HG03039 (cell line): ENCODE results near the gene RGS6.

Experiments
- ATAC-seq: cut with Tn5 transposase; IDR thresholded peaks from one replicate; pipeline ENCODE4 v1.9.1; 2021; ENCODE audit warnings: mild to moderate bottlenecking, moderate library complexity; ENCODE audit not compliant: unreplicated experiment

RGS6 gene

GRCh38 chr14:71943695-71944018 is 11.4 kb downstream of the RGS6 start:
- no peak for ATAC-seq

DNA sequence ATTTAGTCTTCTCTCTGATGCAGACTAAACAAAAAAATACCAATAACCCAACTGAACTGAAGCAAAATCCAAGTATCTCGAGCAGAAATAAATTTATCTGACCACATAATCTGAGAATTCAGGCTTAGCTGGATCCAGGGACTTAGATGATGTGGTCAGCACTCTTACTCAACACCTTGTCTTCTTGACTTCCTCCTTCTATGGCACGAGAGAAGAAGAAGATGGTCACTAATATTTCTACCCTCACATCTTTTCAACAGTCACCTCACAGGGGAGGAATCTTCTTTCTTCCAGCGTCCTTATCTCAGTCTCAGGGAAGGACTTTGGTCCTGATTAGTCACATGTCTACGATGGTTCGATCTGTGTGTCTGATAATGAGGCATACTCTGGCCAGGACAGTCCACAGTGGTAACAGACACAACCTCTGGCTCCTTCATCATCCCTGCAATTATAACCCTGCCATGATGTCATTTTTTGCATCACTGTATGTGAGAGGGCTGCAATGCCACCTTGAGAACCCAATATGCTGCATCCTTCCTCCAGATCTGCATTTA is 15.8 kb downstream of the RGS6 start:
- no peak for ATAC-seq

DNA sequence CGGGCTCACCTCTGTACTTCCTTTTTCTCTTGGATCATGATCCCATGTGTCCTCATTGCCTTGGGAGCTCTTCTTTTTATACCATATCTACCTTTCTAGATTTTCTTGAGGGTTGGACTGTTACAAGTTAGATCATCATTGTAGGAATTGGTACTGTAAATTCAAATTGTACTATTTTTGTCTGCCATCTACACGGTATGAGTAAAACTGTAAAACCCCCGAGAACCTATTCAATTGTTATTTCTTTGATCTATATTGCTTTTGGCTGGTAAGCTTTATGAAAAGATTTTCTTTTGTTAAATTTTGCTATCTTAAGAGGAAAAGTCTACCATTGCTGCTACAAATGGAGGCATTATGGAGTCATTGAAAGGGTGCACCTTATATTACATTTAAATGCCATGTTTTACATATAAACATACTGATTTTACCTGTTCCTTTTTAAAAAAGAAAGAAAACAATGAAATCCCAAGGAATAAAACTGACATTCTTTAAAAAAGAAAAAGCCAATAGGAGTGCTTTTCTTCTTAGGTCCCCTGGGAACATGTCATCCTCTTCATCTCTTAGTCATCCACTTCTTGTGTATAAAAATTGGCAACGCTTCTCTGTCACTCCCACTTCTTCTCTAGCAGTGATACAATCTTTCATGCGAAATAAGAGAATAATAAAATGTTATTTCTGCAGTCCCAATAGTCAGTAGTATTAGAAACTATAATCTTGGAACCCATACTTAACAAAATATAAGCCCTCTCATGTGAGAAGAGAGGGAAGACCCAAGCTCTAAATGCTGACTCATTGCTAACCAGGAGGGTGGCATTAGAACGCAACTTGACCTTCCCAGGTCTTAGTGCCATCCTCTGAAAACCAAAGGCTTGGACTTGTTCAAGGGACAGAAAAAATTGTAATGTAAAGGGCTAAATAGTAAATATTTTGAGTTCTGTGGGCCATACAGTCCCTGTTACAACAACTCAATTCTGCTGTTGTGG is 20.4 kb downstream of the RGS6 start:
- no peak for ATAC-seq

DNA sequence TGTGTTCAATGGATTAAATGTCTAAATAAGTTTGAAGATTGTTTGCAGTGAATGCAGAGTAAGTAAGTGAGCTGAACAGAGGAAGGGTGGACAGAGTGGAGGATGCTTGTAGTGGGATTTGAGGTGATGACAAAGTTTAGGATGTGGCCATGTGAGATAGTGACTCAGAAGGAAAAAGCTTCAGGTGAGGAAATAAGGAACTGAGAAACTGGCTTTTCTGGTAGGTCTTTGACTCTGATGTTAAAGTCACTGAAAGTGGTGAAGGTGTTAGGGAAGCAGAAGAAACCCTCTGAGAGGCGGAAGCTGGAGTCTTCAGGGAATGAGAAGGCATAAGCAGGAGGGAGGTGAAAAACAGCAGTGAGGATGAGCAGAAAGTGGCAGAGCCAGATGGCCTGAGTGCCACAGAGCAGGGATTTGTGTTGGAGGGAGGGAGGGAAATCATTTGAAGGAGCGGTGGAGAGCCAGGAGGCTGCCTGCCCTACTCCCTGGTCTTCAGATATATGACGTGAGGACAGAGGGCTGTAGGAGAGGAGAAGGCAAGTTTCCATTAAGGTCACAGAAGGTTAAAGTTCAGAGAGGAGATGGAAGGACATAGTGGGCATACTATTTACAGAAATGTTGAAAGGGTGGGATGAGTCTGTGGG is 24.8 kb downstream of the RGS6 start:
- ATAC-seq = peak; percentile 61

GRCh38 chr14:71959055-71959454 is 26.8 kb downstream of the RGS6 start:
- ATAC-seq = no peak

DNA sequence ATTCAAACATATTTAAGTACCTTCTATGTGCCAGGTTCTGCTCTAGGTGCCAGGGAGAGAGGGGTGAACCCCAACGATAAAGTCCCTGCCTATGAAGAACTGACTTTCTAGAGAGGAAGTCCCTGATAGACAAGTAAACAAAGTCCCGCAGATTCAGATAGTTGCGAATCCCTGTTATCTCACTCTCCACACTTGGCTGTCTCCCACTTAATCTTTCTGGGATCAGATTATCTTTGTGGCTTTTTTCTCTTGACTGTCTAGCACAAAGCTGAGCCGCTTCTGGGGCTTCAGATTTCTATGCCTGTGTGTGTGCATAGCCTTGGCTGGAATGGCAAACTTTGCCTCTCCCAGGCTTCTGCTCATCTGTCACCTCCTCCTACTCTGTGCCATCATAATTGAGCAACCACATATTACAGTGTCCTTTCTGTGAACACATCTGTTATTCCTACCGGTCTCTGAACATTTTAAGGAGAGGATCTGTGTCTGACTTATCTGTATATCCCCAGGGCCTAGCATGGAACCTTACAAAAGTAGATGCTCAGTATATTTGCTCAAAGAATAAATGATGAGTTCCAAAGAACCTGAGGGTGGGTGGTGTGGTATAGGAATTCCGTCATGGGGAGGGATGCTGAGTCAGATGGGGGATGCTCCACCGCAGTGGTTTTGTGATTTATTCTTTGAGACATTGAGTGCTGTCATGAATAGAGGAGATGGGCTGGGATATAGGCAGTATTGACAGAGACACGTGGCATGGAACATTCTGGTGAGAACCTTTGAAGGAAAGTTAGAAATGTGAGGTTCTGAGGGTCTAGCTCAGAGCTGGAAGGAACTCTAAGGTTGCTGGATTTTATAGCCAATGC is 28.5 kb downstream of the RGS6 start:
- no peak for ATAC-seq

- no peak for ATAC-seq
Observed at GRCh38 chr14:71961972-71962371, 29.7 kb downstream of the RGS6 start.

DNA sequence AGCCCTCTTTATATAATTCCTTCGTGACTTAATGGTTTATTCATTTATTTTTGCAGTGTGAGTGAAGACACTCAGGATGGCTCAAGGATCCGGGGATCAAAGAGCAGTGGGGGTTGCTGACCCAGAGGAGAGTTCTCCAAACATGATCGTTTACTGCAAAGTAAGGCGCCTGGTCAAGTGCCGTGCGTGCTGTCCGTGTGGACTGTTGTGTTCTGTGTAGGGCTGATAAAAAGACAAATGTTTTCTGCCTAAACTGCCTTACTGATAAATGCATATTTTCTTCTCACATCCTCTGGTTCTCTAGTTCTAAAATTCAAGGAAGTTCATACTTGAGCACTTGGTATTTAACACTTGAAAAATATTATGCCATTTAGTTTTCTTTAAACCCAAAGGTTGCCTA is 32.5 kb downstream of the RGS6 start:
- no peak for ATAC-seq

GRCh38 chr14:71966528-71966927 is 34.3 kb downstream of the RGS6 start:
- no peak for ATAC-seq

DNA sequence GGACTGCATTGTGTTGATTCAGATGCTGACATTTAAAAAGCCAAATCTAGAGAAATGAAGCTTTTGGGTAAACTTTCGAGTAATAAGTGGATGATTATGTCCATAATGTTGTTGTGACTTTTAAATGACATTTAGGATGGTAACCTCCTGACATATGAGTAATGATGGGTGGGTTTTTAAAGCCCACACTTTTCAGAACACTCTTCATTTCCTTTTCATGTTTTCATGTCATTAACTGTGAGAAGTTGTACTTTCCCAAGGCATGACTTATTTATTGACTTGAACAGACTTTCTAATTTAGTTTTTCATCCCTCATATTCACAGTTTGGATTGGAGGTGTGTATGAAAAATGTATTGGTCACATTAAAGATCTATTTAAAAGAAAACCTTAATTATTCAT is 35.5 kb downstream of the RGS6 start:
- ATAC-seq = no peak

DNA sequence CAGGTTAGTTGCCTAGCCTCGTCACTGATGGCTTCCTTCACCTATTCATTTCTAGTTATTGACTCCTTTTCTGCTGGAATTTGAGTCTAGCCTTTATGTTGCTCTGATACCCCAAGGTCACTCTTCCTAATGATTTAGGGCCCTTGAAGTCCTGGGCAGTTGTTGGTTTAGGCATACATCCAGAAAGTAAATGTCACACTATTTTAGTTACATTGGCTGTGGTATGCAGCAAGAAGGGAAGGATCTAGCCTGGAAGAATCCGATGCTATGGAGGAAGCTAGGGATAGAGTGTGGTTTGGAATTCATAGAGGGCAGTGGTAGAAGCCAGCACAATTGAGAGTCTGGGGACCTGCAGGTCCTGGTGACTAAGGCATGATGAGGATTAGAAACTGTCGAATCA is 38.0 kb downstream of the RGS6 start:
- ATAC-seq = no peak

DNA sequence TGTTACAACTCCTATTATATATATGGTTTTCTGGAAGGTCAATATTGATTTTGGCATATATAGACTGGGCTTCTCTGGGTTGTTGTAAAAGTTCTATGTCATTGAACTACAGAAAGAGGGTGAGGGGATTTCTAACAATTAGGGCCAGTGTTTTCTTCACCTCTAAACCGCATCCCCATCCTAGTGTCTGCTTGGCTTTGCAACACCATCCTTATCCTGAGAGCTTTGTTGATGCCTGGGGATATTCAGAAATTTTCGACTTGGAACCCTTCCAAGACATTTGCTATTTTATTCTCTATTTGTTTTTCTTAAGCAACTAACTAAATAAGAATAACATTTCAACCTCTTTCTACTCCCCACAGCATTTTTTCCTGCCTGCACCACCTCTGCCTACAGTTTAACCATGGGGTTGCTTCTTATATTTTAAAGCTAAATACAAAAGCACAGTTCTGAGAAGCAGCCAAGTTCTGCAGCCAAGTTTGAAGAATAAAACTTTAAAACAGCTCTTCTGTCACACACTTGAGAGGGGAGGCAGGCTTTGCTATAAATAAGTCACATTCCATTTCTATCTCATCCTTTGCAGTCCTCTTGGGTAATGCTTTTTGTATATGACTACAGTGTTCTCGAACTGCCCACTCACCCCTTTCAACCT is 53.4 kb downstream of the RGS6 start:
- ATAC-seq = no peak

DNA sequence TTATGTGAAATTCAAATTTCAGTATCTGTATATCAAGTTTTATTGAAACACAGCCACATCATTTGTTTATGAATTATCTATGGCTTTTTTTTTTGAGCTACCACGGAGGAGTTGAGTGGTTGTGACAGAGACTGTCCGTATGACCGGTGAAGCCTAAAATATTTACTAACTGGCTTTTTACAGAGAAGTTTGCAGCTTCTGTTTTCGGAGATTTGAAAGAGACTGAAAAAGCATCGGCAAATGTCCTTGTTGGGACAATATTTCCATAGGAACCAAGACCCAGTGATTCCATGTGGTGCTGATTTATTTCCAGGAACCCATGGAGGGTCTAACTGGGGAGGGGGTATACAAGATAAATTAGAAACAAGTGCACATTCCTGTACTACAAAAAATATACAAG is 56.2 kb downstream of the RGS6 start:
- no peak for ATAC-seq

- ATAC-seq = no peak
Observed at GRCh38 chr14:71988939-71989338, 56.7 kb downstream of the RGS6 start.

DNA sequence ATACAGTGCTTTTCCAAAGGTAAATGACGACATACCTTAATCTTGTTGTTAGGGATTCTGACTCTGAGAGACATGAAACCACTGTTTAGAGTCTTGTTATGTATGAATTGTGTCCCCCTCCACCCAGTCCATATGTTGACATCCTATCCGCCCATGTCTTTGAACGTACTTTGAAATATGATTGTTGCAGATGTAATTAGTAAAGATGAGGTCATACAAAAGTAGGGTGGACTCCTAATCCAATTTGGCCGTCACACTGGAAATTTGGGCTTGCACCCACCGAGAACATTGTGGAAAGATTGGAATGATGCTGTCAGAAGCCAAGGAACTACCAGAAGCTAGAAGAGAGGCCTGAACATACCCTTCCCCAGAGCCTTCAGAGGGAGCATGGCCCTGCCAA is 62.2 kb downstream of the RGS6 start:
- ATAC-seq = no peak

GRCh38 chr14:71995741-71996140 is 63.5 kb downstream of the RGS6 start:
- no peak for ATAC-seq

GRCh38 chr14:71996610-71997009 is 64.4 kb downstream of the RGS6 start:
- no peak for ATAC-seq

DNA sequence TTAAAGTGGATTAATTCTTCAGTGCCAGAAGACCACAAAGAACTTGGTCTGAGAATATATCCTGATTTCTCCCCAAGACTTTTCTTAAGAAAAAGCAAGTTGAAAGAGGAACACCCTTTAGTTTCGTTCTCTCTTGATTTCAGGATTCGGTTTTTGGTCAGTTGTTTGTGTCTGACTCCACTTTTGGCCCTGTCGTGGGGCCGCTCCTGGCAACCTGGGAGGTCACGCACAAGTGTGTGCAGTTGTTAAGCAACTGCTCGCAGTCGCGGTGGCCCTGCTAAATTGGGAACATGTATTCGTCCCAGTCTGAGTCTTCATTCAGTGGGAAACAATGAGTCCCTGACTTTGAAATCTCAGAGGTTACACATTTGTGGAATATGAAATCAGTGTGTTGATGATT is 68.7 kb downstream of the RGS6 start:
- ATAC-seq = no peak

DNA sequence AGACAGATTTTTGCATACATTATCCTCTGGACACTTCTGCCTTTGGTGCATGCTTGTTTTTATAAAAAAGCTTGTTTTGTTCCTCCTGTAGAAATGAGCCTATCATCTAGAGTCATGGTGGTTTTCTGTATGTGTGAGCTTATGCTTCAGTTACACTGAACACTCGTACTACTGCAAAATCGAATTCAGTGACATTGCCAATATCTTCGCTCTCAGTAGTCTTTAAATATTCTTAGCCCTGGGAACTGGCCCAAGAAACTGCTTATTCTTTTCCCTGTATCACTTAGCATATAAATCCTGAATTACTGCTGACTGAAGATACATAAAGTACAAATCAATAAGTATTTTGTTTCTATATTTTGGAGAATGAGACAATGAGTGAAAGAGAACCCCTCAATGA is 70.5 kb downstream of the RGS6 start:
- ATAC-seq = no peak

- no peak for ATAC-seq
Observed at GRCh38 chr14:72008666-72009065, 76.4 kb downstream of the RGS6 start.

GRCh38 chr14:72010474-72010873 is 78.2 kb downstream of the RGS6 start:
- ATAC-seq = no peak
